D721Med (cell line): ENCODE measurements around the gene FREM1.

ENCODE experiments used
- DNase-seq: peaks from one replicate; pipeline ENCODE4 v3.0.0; 2011; ENCODE audit warnings: low spot score; ENCODE audit not compliant: insufficient read length
- FAIRE-seq: peaks from 2 replicates; lab custom pipeline; 2011; peaks lifted over from hg19 to GRCh38; lab: Jason Lieb, UNC
- TF ChIP-seq, protein P1 (sequence below): IDR thresholded peaks from 2 replicates; pipeline ENCODE4 v1.5.1; 2012; ENCODE audit warnings: mild to moderate bottlenecking, control low read depth; ENCODE audit not compliant: insufficient read depth; ENCODE audit errors: missing control alignments

The FREM1 gene

DNA sequence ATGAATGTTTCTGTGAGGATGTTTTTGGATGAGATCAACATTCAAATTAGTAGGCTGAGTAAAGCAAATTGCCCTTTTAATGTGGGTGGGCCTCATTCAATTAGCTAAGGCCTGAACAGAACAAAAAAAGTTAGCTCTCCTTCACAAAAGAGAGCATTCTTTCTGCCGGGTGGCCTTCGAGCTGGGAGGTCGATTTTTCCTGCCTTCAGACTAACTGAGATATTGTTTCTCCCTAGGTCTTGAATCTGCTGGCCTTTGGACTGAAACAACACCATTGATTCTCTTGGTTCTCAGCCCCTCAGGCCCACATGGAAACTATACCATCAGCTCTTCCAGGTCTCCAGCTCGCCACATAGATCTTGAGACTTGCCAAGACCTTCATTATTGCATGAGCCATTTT, 29.1 kb upstream of the FREM1 start:
- TF ChIP-seq, protein P1, sequence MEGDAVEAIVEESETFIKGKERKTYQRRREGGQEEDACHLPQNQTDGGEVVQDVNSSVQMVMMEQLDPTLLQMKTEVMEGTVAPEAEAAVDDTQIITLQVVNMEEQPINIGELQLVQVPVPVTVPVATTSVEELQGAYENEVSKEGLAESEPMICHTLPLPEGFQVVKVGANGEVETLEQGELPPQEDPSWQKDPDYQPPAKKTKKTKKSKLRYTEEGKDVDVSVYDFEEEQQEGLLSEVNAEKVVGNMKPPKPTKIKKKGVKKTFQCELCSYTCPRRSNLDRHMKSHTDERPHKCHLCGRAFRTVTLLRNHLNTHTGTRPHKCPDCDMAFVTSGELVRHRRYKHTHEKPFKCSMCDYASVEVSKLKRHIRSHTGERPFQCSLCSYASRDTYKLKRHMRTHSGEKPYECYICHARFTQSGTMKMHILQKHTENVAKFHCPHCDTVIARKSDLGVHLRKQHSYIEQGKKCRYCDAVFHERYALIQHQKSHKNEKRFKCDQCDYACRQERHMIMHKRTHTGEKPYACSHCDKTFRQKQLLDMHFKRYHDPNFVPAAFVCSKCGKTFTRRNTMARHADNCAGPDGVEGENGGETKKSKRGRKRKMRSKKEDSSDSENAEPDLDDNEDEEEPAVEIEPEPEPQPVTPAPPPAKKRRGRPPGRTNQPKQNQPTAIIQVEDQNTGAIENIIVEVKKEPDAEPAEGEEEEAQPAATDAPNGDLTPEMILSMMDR, result no peak
- FAIRE-seq (no peak), DNase-seq (no peak)

DNA sequence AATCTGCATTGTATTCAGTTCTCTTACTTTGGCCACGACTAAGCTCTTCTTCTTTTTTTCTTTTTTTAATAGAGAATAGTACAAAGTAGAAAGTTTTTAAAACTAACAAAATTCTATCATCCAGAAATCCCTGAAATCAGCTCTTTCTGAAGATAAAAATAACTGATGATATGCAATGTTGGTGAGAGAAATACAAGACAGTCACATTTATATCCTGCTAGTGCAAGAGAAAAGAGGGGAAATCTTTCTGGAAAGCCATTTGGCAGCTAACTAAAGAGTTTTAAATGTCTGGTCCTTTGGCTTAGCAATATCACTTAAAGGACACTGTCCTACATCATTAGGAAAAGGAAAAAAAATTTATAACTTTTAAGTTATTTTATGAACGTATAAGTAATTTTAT, 27.0 kb upstream of the FREM1 start:
- TF ChIP-seq, protein P1, result no peak
- DNase-seq, result no peak
- FAIRE-seq, result no peak

DNA sequence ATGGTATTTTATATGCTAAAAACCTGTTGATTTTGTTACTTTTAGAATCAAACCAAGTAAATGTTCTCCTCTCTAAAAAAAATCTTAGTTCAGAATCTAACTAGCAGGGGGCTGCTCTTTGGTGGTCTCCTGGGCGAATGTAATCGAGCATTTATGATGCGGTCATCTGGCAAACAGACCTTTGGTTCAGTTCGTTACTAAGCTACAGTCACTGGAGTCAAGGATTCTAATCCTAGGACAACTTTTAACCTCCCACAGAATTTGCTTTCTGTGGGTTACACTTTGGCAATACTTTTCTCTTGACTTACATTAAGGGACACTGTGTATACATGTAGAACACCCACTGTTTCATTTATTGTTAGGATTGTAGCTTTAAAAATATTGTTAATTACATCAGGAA, 26.3 kb upstream of the FREM1 start:
- TF ChIP-seq, protein P1, result no peak
- DNase-seq (no peak), FAIRE-seq (no peak)

DNA sequence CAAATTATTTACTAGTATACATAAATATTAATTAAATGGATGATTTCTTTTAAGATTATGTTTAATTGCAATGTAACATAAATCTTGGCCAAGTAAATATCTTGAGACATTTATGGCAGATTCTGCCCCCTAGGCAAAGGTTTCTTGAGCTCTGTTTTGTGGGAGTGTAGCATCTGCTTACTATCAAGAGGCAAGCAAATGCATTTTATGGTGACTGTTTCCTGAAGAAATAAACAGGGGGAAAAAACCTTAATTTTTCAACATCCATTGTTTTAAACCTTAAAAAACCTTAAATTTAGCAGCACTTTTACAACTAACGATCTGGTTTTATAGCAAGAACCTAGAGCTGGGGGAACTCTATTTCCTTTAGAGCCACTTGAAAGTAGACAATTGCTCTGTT, 25.7 kb upstream of the FREM1 start:
- FAIRE-seq (no peak), DNase-seq (no peak)
- TF ChIP-seq, protein P1, result no peak

DNA sequence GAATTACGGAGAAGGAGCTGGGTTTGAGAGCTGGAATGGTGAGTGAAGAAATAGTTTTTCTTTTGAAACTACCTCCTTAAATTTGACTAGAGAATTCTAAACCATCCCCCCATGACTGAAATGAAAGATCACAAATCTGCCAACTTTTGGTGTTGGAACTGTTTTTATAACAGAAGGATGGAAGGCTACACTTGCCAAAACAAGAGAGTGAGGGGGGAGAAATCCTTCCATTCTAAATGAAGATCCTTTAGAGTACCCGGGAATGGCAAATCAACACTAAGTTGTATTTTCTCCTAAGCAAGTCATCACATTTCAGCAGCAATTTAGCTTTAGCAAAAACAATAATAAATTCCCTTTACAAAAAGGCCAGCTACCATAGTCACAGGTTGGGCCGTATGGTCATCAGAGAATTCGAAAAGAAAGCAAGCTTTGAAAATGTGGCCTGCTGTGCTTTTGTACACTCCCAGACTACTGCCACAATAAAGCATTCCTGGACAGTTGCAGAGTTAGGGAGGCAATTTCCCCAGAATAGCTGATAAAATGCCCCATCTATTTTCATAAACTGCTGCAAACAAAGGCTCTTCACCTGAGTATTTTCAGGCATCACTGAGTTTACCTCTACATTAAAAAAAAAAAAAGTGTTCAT, 25.0 kb upstream of the FREM1 start:
- TF ChIP-seq, protein P1, result no peak
- FAIRE-seq (no peak), DNase-seq (no peak)

DNA sequence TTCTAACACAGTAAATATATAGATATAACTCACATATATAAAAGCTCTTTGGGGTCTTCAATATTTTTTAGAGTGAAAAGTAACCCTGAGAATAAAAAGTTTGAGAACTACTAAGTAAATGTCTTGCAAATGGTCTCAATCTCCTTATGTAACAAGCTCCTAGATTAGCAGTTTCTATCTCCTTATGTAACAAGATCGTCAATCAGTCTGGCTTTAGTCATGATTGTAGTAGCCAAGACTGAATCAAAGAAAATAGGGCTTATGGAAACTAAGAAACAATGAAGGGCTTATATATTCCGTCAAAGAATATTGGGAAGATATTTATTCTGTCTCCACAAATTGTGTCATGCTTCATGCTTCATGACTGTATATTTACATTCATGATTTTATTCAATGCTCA, 22.4 kb upstream of the FREM1 start:
- TF ChIP-seq, protein P1, result no peak
- DNase-seq (peak; percentile 15), FAIRE-seq (peak; percentile 87)

DNA sequence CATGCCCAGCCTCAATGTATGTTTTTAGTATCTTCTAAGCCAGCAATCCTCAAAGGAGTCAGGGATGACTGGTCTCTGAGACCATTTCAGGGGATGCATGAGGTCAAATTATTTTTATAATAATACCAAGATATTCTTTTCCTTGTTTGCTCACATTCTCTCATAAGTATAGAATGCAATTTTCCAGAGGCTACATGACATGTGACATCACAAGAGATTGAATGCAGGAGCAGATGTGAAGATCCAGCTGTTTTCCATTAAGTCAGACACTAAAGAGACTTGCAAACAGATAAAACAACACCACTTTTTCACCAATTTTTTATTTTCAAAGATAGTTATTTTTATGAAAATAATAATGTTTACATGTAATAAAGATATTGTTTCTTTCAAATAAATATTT, 22.0 kb upstream of the FREM1 start:
- no peak for FAIRE-seq
- TF ChIP-seq, protein P1, result no peak

More for the DNA sequence above, 22.0 kb upstream of the FREM1 start:
- DNase-seq, result no peak
